HepG2 (cell line): Measurements from ENCODE around the gene GRK5. TPM values are rescaled to one million over a fixed set of nuclear protein-coding genes. Genes with fewer than 3 reads are reported as not detected.
A peak's percentile ranks its signal among the peaks of the same experiment; 100 is the strongest.

Experiments used
- DNMT1 ChIP-seq: sonication (generic); formaldehyde crosslinking; IDR thresholded peaks from 2 replicates; pipeline ENCODE4 v1.5.1; 2020; ENCODE audit warnings: mild to moderate bottlenecking, missing genetic modification reagents
- ESRRA ChIP-seq: sonication (generic); formaldehyde crosslinking; IDR thresholded peaks from 2 replicates; pipeline ENCODE4 v1.5.1; 2020; ENCODE audit warnings: mild to moderate bottlenecking, low read depth, missing genetic modification reagents
- GATAD2A ChIP-seq: IDR thresholded peaks from 2 replicates; pipeline ENCODE4 v1.6.1; 2016
- HDAC2 ChIP-seq: sonication (generic); formaldehyde crosslinking; IDR thresholded peaks from 2 replicates; pipeline ENCODE4 v1.4.0; 2020; ENCODE audit warnings: missing genetic modification reagents
- HMGXB4 ChIP-seq, 2 experiments: sonication (generic) in 1 of 2; formaldehyde crosslinking in 1 of 2; IDR thresholded peaks; 2 replicates each; pipeline versions ENCODE4 v1.4.0 to v1.6.1; 2018 to 2020; ENCODE audit warnings: missing genetic modification reagents in 2 of 2, borderline replicate concordance in 1 of 2, low read depth in 1 of 2, mild to moderate bottlenecking in 1 of 2, missing biosample characterization in 1 of 2
- IRF2 ChIP-seq: IDR thresholded peaks from 2 replicates; pipeline ENCODE4 v1.6.1; 2018; ENCODE audit warnings: missing genetic modification reagents, missing compliant biosample characterization
- KDM2A ChIP-seq: sonication (generic); formaldehyde crosslinking; IDR thresholded peaks from 2 replicates; pipeline ENCODE4 v1.4.0; 2020; ENCODE audit warnings: low read depth, missing genetic modification reagents, borderline replicate concordance
- PHF21A ChIP-seq: sonication (generic); formaldehyde crosslinking; IDR thresholded peaks from 2 replicates; pipeline ENCODE4 v1.5.0; 2020; ENCODE audit warnings: mild to moderate bottlenecking, missing genetic modification reagents
- PPARG ChIP-seq: conservative IDR thresholded peaks from 2 replicates; pipeline ENCODE4 v1.6.1; 2016; ENCODE audit warnings: missing biosample characterization, missing genetic modification reagents
- RBM39 ChIP-seq: fragments of 200-400 bp; formaldehyde crosslinking; IDR thresholded peaks from one replicate; pipeline ENCODE4 v1.6.1; 2018; ENCODE audit warnings: antibody characterized with exemption, mild to moderate bottlenecking, low read depth, low read length; ENCODE audit not compliant: poor library complexity, severe bottlenecking
- RXRA ChIP-seq: sonication (generic); formaldehyde crosslinking; IDR thresholded peaks from 2 replicates; pipeline ENCODE4 v1.5.1; 2020; ENCODE audit warnings: missing genetic modification reagents
- SOX5 ChIP-seq: IDR thresholded peaks from 2 replicates; pipeline ENCODE4 v1.6.1; 2016; ENCODE audit warnings: borderline replicate concordance
- THAP7 ChIP-seq: sonication (generic); formaldehyde crosslinking; IDR thresholded peaks from 2 replicates; pipeline ENCODE4 v1.8.1; 2023; ENCODE audit warnings: mild to moderate bottlenecking, missing genetic modification reagents
- TP53 ChIP-seq: sonication (generic); formaldehyde crosslinking; conservative IDR thresholded peaks from 2 replicates; pipeline ENCODE4 v1.4.0; 2020; ENCODE audit warnings: missing genetic modification reagents
- XRCC5 ChIP-seq: fragments of 200-400 bp; formaldehyde crosslinking; optimal IDR thresholded peaks from 2 replicates; pipeline ENCODE3; 2017; ENCODE audit warnings: mild to moderate bottlenecking, low read length
- ZBTB43 ChIP-seq: sonication (generic); formaldehyde crosslinking; conservative IDR thresholded peaks from 2 replicates; pipeline ENCODE4 v1.4.0; 2020; ENCODE audit warnings: missing genetic modification reagents
- ZFX ChIP-seq: sonication (generic); formaldehyde crosslinking; IDR thresholded peaks from 2 replicates; pipeline ENCODE4 v1.4.0; 2020; ENCODE audit warnings: mild to moderate bottlenecking, low read depth, missing genetic modification reagents, moderate library complexity
- ZMAT3 ChIP-seq: sonication (generic); formaldehyde crosslinking; conservative IDR thresholded peaks from 2 replicates; pipeline ENCODE4 v1.7.0; 2021; ENCODE audit warnings: missing genetic modification reagents
- ZNF143 ChIP-seq: sonication (generic); formaldehyde crosslinking; IDR thresholded peaks from 2 replicates; pipeline ENCODE4 v1.4.0; 2020; ENCODE audit warnings: missing genetic modification reagents
- ZNF431 ChIP-seq: sonication (generic); formaldehyde crosslinking; IDR thresholded peaks from 2 replicates; pipeline ENCODE4 v1.9.0; 2022; ENCODE audit warnings: missing genetic modification reagents, low read depth, mild to moderate bottlenecking, borderline replicate concordance
- ZNF563 ChIP-seq: sonication (generic); formaldehyde crosslinking; IDR thresholded peaks from 2 replicates; pipeline ENCODE4 v1.8.0; 2022; ENCODE audit warnings: mild to moderate bottlenecking, moderate library complexity, missing genetic modification reagents
- ZNF572 ChIP-seq: sonication (generic); formaldehyde crosslinking; IDR thresholded peaks from 2 replicates; pipeline ENCODE4 v1.5.1; 2020; ENCODE audit warnings: mild to moderate bottlenecking, missing genetic modification reagents
- ZNF644 ChIP-seq: IDR thresholded peaks from 2 replicates; pipeline ENCODE4 v1.6.1; 2016; ENCODE audit warnings: low read depth
- polyA plus RNA-seq, 8 experiments: library from polyadenylated mRNA; depleted of rRNA in 3 of 8; stranded (reverse) in 7 of 8; unstranded in 1 of 8; fragments of >200 nt; fragmentation: Illumina TruSeq in 4 of 8; extraction: Trizol in 4 of 8; gene quantifications; 2 replicates each; pipeline versions ENCODE4 v1.2.1 to v1.2.3, GENCODE V29; 2011 to 2016; ENCODE audit warnings: low read depth in 4 of 8, missing spikeins in 1 of 8, mixed read lengths in 1 of 8; ENCODE audit not compliant: insufficient read depth in 1 of 8
- total RNA-seq, 5 experiments: library from RNA; depleted of rRNA; stranded (reverse); fragments of >200 nt; fragmentation: Illumina TruSeq; extraction: Trizol; gene quantifications; 2 replicates each; pipeline ENCODE4 v1.2.3, GENCODE V29; 2016; ENCODE audit warnings: low read depth in 1 of 5
- TF ChIP-seq, protein P1 (sequence below): sonication (generic); formaldehyde crosslinking; IDR thresholded peaks from 2 replicates; pipeline ENCODE4 v1.8.1; 2023; ENCODE audit warnings: mild to moderate bottlenecking, moderate library complexity, missing genetic modification reagents

GRK5 gene
- total and polyA plus RNA-seq, 2 of the 13 experiments (the other 11 are each of a cell fraction or from before 2014, with no cell fraction given), result 10.4 to 12.6 TPM

- TF ChIP-seq ZFX (CRISPR knock-in tag) (peak; percentile 37; the same call in 1 of the 2 replicates), PHF21A (CRISPR knock-in tag) (peak; percentile 70; the same call in 1 of the 2 replicates), ZNF143 (CRISPR knock-in tag) (0 out of 2 replicates have a peak, but pooled peaks have one; percentile 14), ZNF644 (peak; percentile 46; the same call in 1 of the 2 replicates), ZNF431 (CRISPR knock-in tag) (0 out of 2 replicates have a peak, but pooled peaks have one; percentile 32), ESRRA (CRISPR knock-in tag) (0 out of 2 replicates have a peak, but pooled peaks have one; percentile 26), KDM2A (CRISPR knock-in tag) (peak; percentile 43), PPARG (0 out of 2 replicates have a peak, but pooled peaks have one; percentile 13), HDAC2 (CRISPR knock-in tag) (peak; percentile 69; the same call in 1 of the 2 replicates), SOX5 (CRISPR knock-in tag) (peak; percentile 13; the same call in 1 of the 2 replicates), XRCC5 (peak; percentile 70), ZNF563 (CRISPR knock-in tag) (no peak), THAP7 (CRISPR knock-in tag) (no peak), DNMT1 (CRISPR knock-in tag) (no peak), IRF2 (peak; percentile 12; the same call in 1 of the 2 replicates), TP53 (CRISPR knock-in tag) (no peak), HMGXB4 (CRISPR knock-in tag; IDR thresholded peaks at IDR 0.05; ENCODE audit: borderline replicate concordance in 1 of 2, low read depth in 1 of 2) (peak; percentile 33 to 53; a peak in 2 of 4 replicates), RXRA (CRISPR knock-in tag) (peak; percentile 58; the same call in 1 of the 2 replicates), ZBTB43 (CRISPR knock-in tag) (0 out of 2 replicates have a peak, but pooled peaks have one; percentile 32), GATAD2A (CRISPR knock-in tag) (peak; percentile 45), ZMAT3 (CRISPR knock-in tag) (0 out of 2 replicates have a peak, but pooled peaks have one; percentile 43), RBM39 (peak; percentile 47), ZNF572 (CRISPR knock-in tag) (no peak)
- TF ChIP-seq, protein P1, sequence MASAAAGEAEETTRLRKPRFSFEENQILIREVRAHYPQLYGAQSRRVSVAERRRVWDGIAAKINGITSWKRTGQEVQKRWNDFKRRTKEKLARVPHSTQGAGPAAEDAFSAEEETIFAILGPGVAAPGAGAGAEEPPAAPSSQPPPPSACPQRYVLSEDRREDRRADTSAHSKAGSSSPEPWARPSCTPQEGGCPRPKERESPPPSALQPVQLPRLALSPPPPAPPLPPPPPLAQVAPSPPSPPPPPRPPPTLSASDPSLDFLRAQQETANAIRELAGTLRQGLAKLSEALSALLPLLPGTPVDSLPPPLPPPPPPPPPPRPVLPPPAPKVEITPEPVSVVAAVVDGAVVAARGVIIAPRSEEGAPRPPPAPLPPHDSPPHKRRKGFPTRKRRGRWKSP (CRISPR knock-in tag), result 0 out of 2 replicates have a peak, but pooled peaks have one; percentile 19
Measured at GRCh38 chr10:119252051-119252465, 44.7 kb downstream of the GRK5 start (continued).
